LNCAP (cell line): ENCODE data around the gene PSG7.
"Not testable (repeated sequence)": the region's sequence is repeated elsewhere in the genome, so short reads cannot be mapped to it uniquely, and the experiment has no call there.

ENCODE experiments used
- TF ChIP-seq, protein P1 (sequence below): fragments of 450-650 bp; IDR thresholded peaks from 2 replicates; pipeline ENCODE4 v1.5.1; 2017; ENCODE audit warnings: mild to moderate bottlenecking

Gene PSG7

DNA sequence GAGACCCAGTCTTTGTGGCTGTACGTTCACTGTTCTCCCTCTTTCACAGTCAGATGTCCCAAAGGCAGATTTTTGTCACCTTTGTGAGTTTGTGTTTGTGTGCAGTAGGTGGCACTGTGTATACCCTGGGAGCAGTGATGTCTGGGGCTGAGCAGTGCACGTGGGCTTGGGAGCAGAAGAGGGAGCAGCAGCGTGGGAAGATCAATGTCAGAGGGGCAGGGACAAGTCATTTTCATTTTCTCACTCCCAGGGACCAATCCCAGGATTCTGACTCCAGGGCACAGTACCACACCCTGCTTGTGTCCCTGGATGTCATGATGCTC is 17.3 kb downstream of the PSG7 start:
- TF ChIP-seq, protein P1, sequence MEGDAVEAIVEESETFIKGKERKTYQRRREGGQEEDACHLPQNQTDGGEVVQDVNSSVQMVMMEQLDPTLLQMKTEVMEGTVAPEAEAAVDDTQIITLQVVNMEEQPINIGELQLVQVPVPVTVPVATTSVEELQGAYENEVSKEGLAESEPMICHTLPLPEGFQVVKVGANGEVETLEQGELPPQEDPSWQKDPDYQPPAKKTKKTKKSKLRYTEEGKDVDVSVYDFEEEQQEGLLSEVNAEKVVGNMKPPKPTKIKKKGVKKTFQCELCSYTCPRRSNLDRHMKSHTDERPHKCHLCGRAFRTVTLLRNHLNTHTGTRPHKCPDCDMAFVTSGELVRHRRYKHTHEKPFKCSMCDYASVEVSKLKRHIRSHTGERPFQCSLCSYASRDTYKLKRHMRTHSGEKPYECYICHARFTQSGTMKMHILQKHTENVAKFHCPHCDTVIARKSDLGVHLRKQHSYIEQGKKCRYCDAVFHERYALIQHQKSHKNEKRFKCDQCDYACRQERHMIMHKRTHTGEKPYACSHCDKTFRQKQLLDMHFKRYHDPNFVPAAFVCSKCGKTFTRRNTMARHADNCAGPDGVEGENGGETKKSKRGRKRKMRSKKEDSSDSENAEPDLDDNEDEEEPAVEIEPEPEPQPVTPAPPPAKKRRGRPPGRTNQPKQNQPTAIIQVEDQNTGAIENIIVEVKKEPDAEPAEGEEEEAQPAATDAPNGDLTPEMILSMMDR, result peak; percentile 26; the same call in 1 of the 2 replicates

- TF ChIP-seq, protein P1, result peak; percentile 48; the same call in 1 of the 2 replicates
These were observed 17.8 kb downstream of the PSG7 start for GRCh38 chr19:42919070-42919756.

DNA sequence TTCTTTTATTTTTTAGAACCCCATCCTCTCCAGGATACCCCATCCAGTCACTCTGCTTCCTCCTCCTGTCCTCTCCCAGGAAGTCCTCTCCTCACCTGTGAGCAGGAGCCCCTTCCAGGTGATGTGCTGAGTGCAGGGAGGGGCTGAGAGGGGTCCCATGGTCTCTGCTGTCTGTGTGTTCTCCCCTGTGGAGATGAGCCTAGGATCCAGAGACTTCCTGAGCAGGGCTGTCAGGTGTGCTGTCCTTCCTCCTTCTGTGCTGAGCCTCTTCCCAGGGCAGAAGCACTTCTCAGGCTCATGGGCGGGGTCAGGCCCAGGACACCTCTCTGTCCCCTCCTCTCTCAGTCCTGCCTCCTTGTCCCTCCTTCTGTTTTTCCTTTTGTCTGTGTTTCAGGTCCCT is 19.4 kb downstream of the PSG7 start, which contains the start of gene PSG6:
TSS of gene PSG6 (minus strand) at position 261 of the 400 bp plus-strand sequence. CDS start at position 159, 102 bp downstream.
- TF ChIP-seq, protein P1, result not testable (repeated sequence)

- TF ChIP-seq, protein P1, result 0 out of 2 replicates have a peak, but pooled peaks have one; percentile 32
These were observed 55.7 kb downstream of the PSG7 start for GRCh38 chr19:42881279-42881678.

DNA sequence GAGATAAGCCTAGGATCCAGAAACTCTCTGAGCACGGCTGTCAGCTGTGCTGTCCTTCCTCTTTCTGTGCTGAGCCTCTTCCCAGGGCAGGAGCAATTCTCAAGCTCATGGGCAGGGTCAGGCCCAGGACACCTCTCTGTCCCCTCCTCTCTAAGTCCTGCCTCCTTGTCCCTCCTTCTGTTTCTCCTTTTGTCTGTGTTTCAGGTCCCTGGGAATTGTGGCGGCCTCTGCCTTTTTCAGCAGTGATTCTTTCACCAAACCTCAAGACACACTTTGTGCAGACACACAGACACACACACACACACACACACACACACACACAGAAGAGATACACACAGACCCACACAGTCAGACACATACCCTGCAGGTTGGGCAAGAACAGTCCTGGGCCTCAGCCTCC is 57.4 kb downstream of the PSG7 start, which contains the start of gene PSG1:
TSS of gene PSG1 (minus strand) at position 101 of the 400 bp plus-strand sequence. CDS start 132 bp downstream, outside the sequence.
- TF ChIP-seq, protein P1, result no peak
